ENCODE measurements around the gene OBSL1. TPM values are rescaled to one million over a fixed set of nuclear protein-coding genes. Genes with fewer than 3 reads are reported as not detected.

OBSL1 gene
- total RNA-seq, 1 donor from 2014 or later: 168 TPM

GRCh38 chr2:219502618-219503017 is 68.7 kb downstream of the OBSL1 start:
- H3K4me3 Mint-ChIP-seq (ENCODE audit: unreplicated experiment): no peak overlapping the region
- peaks cover 23% of the 10 kb centered on the region for H3K4me1 Mint-ChIP-seq (ENCODE audit: unreplicated experiment)
- no peaks in the 10 kb centered on the region for H3K9me3 Mint-ChIP-seq (ENCODE audit: unreplicated experiment)
- no peak for DNase-seq (ENCODE audit: extremely low spot score, unreplicated experiment)
- H3K36me3 Mint-ChIP-seq (ENCODE audit: unreplicated experiment): peaks cover 16% of the 10 kb centered on the region
- no peaks in the 10 kb centered on the region for H3K27me3 Mint-ChIP-seq (ENCODE audit: unreplicated experiment)
- H3K27ac Mint-ChIP-seq (ENCODE audit: unreplicated experiment): no peak overlapping the region
- TF ChIP-seq CTCF (IDR thresholded peaks at IDR 0.05): no peak

- H3K4me3 Mint-ChIP-seq (ENCODE audit: unreplicated experiment): no peak overlapping the region
- no peak for DNase-seq (ENCODE audit: extremely low spot score, unreplicated experiment)
- no peak overlapping the region for H3K27ac Mint-ChIP-seq (ENCODE audit: unreplicated experiment)
- no peak for TF ChIP-seq CTCF (IDR thresholded peaks at IDR 0.05)
- no peaks in the 10 kb centered on the region for H3K27me3 Mint-ChIP-seq (ENCODE audit: unreplicated experiment)
- H3K9me3 Mint-ChIP-seq (ENCODE audit: unreplicated experiment): no peaks in the 10 kb centered on the region
- peaks cover 16% of the 10 kb centered on the region for H3K36me3 Mint-ChIP-seq (ENCODE audit: unreplicated experiment)
- H3K4me1 Mint-ChIP-seq (ENCODE audit: unreplicated experiment): peaks cover 25% of the 10 kb centered on the region
Observed at GRCh38 chr2:219501849-219502248, 69.5 kb downstream of the OBSL1 start.

Small RNA genes lying within 50 kb of the gene (microRNA-seq; reads per million reads assigned to microRNA genes)
- gene MIR3132 (ENCODE audit: unreplicated experiment): not detected

Other genes starting within 250 kb of the OBSL1 start
- not detected in 2 replicates for gene RESP18, start 238.8 kb downstream of the OBSL1 start, total RNA-seq
- 58.1 and 73.2 TPM in 2 replicates for gene DNPEP, start 183.6 kb downstream of the OBSL1 start, total RNA-seq
- not detected in 2 replicates for gene DES, start 153.2 kb downstream of the OBSL1 start, total RNA-seq
- gene SPEG, start 136.7 kb downstream of the OBSL1 start, total RNA-seq: 27.0 and 30.3 TPM in 2 replicates
- 41.4 and 42.5 TPM in 2 replicates for gene GMPPA, start 72.6 kb downstream of the OBSL1 start, total RNA-seq
- gene ASIC4, start 57.1 kb downstream of the OBSL1 start, total RNA-seq: 0.11 and 0.13 TPM in 2 replicates
- 144 and 151 TPM in 2 replicates for gene CHPF, start 27.7 kb downstream of the OBSL1 start, total RNA-seq
- 5.3 and 6.7 TPM in 2 replicates for gene TMEM198, start 27.5 kb downstream of the OBSL1 start, total RNA-seq
- 1.2 and 1.4 TPM in 2 replicates for gene INHA, start 771 bp upstream of the OBSL1 start, total RNA-seq
- gene STK11IP, start 26.3 kb upstream of the OBSL1 start, total RNA-seq: 40.3 and 42.7 TPM in 2 replicates
- 9.2 and 11.6 TPM in 2 replicates for gene SLC4A3, start 56.1 kb upstream of the OBSL1 start, total RNA-seq

All from osteocyte (in vitro differentiated cells).